GM18951 (cell line): Measurements from ENCODE around the gene MPPED1.

ENCODE experiments used
- POLR2A ChIP-seq: IDR thresholded peaks from 4 replicates; pipeline ENCODE4 v1.6.1; 2011; ENCODE audit warnings: mild to moderate bottlenecking; ENCODE audit not compliant: insufficient read length, insufficient read depth; ENCODE audit errors: extremely low read depth
- in situ Hi-C: fragments of 300-500 bp; cut with MboI; formaldehyde crosslinking; loops from one replicate; pipeline ENCODE4 v1.12.0; 2022; ENCODE audit warnings: low sequenced_read_pairs, mixed read lengths, inconsistent platforms; ENCODE audit not compliant: unreplicated experiment

Gene MPPED1

DNA sequence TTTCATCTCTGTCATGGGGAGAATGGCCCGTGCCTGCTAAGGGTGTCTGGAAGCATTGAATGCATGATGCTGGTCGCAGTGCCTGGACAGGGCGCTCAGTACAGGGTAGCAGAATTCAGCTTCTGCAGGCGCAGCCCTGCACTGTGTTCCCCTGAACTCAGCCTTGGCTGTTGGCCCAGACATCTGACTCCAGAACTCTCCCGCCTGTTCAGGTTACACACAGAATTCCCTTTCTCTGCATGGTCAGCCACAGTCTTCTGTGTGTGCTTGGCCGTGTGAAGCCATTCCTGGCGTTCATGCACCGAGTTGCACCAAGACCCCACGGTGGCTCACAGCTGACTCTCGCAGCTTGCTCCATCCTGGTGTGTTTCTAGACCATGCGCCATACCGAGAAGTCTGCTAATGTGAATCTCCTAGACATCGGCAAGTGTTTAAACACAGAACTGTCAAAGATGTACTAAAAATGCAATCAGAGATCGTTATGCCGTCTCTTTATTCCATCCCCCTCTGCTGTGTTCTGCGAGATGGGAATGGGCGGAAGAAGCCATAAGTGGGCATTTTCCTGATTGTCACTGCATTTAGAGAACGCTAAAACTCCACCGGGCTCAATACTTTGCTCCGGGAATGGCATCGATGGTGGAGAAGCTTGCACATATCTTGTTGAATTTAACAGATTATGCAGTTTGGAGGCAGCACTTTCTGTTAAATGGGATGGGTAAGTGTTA, 55.6 kb downstream of the MPPED1 start:
- TF ChIP-seq POLR2A, result no peak
- in situ Hi-C loops, result no loop called here

DNA sequence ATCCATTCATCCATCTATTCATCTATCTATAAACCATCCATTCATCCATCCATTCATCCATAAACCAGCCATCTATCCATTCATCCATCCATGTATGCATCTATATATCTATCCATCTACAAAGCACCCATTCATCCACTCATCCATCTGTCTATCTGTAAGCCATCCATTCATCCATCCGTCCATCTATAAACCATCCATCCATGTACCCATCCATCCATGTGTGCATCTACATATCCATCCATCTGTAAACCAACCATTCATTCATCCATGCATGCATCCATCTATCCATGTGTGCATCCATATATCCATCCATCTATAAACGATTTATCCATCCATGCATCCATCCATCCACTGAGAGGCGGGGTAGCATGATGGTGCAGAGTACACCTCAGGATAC, 58.4 kb downstream of the MPPED1 start:
- in situ Hi-C loops, result no loop called here
- no peak for TF ChIP-seq POLR2A

GRCh38 chr22:43470941-43471585, 59.2 kb downstream of the MPPED1 start:
- no peak for TF ChIP-seq POLR2A
- in situ Hi-C loops, result no loop called here

DNA sequence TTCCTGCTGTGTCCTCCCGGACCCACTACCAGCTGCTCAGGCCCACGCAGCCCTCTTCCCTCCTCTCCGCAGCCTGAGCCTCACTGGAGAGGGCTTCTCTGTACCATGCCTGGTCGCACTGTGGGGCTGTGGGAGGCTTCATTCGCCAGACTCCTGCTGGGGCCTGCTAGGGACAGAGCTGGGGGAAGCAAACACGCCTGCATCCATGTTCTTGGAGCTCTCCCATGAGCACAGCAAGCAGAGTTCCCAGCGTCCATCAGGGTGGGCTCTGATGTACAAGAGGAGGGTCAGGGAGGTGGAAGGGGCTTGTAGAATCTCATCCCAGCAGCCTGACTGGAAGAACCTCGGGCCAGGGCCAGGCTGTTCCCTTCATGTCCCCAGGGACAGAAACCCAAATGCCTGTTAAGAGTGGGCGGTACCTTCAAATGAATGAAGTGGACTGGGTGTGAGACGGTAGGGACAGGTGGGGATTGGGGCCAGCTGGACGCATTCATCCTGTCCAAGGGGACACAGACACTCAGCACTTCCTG, 59.9 kb downstream of the MPPED1 start:
- in situ Hi-C loops, result no loop called here
- no peak for TF ChIP-seq POLR2A

DNA sequence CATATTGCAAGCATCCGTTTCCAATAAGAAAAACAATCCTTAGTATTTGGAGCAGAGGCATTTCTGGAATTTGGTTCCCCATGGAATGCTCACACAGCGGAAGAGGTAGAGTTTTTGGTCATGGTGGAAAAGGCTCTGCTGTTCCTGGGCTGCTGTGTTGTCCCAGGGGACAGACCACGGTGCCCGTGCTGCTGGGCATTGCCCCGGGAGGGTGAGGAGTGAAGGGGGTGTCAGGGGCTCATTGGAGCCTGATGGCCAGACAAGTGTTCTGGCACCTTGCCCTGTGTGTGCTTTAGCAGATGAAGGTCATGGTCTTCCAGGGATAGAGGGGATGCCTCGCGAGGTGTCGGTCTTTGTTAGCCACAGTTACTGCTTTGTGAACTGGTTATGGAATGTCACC, 61.2 kb downstream of the MPPED1 start:
- TF ChIP-seq POLR2A, result no peak
- in situ Hi-C loops, result no loop called here

DNA sequence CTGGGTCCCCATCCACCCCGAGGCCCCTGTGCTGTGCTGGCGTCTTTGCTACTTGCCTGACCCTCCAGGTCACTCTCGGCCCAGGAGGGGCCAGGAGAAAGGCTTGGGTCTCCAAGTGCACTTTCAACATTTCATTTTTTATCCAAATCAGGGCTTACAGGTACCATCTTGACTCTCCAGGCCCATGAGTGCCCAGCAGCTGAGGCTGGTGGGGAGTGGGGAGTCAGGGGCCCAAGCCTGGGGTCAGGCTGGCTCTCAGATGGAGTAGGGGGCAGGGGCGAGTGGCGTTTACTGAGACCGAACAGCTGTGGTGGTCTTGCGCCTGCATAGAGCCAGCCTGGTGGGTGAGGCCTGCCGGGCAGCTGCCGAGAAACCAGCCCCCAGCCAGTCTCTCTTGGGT, 61.6 kb downstream of the MPPED1 start:
- in situ Hi-C loops, result no loop called here
- TF ChIP-seq POLR2A, result no peak

DNA sequence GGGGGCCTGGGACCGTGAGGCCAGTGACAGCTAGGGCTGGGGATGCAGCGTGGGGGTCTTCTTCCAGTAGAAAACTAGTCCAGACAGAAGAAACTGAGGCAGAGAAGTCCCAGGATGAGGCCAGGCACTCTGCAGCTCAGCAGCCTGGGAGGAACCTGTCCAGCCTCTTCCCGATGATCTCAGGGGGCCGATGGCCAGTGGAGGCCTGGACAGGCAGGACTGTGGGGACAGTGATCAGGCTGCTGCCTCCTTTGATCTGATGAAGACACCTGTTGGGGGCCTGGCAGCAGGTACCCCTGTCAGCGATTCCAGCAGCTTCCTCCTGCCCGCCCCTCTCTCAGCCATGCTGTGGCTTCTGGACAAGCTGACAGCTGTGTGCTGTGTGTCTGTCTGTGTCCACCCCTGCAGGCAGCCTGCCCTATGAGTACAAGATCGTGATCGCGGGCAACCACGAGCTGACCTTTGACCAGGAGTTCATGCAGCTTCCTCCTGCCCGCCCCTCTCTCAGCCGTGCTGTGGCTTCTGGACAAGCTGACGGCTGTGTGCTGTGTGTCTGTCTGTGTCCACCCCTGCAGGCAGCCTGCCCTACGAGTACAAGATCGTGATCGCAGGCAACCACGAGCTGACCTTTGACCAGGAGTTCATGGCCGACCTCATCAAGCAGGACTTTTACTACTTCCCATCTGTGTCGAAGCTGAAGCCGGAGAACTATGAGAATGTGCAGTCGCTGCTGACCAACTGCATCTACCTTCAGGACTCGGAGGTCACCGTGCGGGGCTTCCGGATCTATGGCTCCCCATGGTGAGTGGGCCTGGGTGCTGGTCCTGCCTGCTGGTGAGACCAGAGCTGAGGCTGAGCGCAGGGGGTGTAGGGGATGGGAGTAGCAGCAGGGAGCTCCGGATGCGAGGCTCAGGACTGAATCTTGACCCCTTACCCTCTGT, 62.6 kb downstream of the MPPED1 start:
- in situ Hi-C loops, result no loop called here

DNA sequence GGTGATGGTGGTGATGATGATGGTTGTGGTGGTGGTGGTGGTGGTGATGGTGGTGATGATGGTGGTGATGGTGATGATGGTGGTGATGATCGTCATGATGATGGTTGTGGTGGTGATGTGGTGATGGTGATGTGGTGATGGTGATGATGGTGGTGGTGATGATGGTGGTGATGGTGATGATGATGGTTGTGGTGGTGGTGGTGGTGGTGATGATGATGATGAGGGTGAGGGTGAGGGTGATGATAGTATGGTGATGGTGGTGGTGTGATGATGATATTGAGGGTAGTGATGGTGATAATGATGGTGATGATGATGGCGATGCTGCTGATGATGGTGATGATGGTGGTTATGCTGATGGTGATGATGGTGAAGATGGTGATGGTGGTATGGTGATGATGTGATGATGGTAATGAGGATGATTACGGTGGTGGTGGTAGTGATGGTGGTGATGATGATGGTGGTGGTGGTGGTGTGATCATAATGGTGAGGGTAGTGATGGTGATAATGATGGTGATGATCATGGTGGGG, 63.8 kb downstream of the MPPED1 start:
- in situ Hi-C loops, result no loop called here
- no peak for TF ChIP-seq POLR2A

More for the DNA sequence above, 62.6 kb downstream of the MPPED1 start:
- no peak for TF ChIP-seq POLR2A

DNA sequence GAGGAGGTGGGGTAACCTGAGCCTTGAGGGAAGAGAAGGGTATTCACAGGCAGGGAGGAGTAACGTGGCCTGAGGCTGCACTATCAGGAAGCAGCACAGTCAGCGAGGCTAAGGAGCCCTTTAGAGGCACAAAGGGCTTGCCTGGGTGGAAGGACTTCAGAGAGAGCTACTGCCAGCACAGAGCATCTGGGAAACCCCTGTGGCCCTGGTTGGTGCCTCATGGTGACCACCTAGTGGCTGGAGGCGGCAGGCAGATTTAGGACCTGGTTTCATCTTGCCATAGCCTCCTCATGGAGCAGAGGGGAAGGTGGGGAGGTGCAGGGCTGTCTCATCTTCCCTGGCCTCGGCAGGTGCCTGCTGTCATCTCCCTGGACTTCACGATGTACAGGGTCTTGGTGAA, 64.5 kb downstream of the MPPED1 start:
- in situ Hi-C loops, result no loop called here
- TF ChIP-seq POLR2A, result no peak

DNA sequence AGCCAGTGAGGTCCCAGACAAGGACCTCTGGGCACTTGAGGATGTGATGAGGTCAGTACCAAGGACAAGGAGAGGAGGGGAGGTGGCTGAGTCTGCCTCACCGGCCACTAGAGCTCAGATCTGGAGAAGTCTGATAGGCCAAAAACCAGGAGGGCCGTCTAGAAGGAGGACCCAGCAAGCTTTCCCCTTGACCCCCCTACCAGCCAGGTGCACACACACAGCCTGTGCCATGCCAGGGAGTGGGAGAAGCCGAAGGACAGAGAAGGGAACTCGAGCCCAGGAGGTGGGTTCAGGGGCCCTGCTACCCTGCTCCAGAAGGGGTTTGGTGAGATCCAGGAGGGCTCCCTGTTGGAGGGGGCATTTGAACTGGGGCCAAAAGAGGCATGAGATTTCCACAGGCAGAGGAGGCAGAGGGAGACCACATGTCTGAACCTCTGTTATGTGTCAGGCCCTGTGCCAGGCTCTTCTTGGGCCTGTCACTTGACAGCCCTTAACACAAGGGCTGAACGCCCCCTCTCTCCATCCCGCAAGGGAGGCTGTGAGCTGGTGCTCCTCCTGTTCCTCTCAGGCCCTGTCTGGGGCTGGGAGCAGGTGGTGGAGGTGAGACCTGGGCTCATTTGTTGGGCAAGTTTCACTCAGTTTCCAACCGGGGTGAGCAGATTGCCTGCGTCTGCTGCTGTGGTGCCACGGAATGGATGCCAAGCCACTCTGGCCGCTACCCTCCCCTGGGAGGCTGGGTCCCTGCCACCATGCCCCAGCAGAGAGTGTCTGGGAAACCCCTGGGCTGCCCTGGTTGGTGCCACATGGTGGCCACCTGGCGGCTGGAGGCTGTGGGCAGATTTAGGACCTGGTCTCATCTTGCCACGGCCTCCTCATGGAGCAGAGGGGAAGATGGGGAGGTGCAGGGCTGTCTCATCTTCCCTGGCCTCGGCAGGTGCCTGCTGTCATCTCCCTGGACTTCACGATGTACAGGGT, 65.2 kb downstream of the MPPED1 start:
- TF ChIP-seq POLR2A, result no peak
- in situ Hi-C loops, result no loop called here

- in situ Hi-C loops, result no loop called here
- TF ChIP-seq POLR2A, result no peak
Measured at GRCh38 chr22:43477966-43478365, 66.2 kb downstream of the MPPED1 start.

GRCh38 chr22:43478621-43479300, 66.9 kb downstream of the MPPED1 start:
- no peak for TF ChIP-seq POLR2A
- in situ Hi-C loops, result no loop called here
